Measurements from ENCODE around the gene RHOXF1.
"Not testable (repeated sequence)": the region's sequence is repeated elsewhere in the genome, so short reads cannot be mapped to it uniquely, and the experiment has no call there.

RHOXF1 gene

DNA sequence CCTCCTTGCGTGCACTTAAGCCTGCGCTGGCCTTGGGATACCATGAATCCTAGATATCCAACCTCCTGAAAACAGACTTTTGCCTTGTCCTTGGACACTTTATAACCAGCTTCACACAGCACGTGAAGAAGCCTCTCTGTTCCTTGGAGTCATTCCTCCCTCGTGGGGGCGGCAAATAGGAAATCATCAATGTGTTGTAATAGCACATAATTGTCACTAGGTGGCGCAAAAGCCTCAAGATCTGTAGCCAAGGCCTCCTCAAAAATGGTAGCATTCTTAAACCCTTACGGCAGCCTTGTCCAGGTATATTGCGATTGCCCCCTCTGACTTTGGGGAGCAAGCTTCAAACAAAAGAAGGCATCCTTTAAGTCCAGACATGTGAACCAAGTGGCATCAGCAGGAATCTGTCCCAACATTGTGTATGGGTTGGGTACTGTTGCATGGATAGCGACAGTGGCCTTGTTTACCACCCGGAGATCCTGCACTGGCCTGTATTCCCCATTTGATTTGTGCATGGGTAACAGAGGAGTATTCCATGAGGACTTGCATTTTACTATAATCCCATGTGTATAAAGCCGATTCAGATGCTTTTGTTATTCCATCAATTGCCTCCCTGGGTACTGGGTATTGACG is 30.0 kb downstream of the RHOXF1 start:
- DNase-seq (ENCODE audit: low read depth) = not testable (repeated sequence)

DNA sequence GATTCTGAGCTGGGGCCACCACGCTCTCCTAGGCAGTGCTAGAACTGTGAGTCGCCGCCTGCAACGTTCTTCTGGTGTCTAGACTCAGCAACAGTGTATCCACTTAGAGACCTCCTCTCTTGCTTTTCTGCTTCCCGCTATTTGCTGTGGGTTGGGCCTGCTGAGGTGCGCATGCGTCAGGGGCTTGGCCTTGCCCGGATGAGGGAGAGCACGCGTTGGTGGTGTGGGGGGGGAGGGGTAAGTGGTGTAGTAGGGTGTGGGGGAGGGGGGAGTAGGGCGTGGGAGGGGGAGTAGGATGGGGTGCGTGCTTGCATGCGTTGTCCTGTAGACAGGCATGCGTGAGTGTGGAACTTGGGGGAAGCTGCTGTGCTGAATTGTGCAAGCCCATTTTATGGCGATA is 38.1 kb downstream of the RHOXF1 start, which contains the start of gene RHOXF2B:
RHOXF2B (minus strand) TSS at position 101 of the 400 bp plus-strand sequence. CDS start 138 bp downstream, outside the sequence.
- not testable (repeated sequence) for DNase-seq (ENCODE audit: low read depth)

DNA sequence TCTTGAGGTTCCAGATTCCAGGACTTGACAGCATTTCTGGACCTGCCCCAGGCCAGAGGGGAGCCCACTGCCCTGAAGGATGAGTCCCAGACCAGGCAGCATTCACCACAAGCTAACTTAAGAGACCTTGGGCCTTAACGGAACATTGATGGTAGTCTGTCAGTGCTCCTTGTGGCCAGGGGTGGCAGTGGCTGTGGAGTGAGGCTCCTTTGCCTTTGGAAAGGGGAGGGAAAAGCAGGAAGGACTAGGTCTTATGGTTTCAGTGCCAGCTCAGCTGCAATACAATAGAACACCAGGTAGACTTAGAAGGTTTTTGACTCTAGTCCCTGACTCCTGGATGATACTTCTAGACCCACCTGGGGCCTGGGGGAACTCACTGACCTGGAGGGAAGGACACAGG is 49.5 kb downstream of the RHOXF1 start:
- not testable (repeated sequence) for DNase-seq (ENCODE audit: low read depth)

Measured in ELR (cell line).